ENCODE results near the gene SEC24D.

SEC24D gene

GRCh38 chr4:118716304-118716703 lies 119.6 kb downstream of the SEC24D start:
- no peak for DNase-seq (ENCODE audit: low spot score)

- DNase-seq (ENCODE audit: low spot score) = no peak
Measured at GRCh38 chr4:118714682-118715081, 121.2 kb downstream of the SEC24D start.

DNA sequence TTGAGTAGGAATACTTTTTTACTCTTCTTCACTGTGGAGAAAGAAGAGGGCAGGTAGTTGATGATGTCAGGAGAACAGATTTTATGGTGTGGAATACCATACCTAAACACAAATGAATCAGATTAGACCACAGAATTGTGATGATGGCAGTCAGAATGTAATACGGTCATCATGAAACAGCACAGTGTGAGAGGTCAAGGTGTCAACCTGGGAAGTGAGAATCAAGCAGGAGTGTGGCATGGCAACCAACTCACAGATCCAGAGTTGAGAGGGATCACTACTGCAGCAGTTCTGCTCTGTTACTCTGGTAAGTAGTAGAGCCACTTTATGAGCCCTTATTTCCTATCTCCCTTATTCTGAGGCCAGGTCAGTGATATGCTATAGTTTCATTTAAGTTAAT lies 123.1 kb downstream of the SEC24D start:
- DNase-seq (ENCODE audit: low spot score) = no peak

DNA sequence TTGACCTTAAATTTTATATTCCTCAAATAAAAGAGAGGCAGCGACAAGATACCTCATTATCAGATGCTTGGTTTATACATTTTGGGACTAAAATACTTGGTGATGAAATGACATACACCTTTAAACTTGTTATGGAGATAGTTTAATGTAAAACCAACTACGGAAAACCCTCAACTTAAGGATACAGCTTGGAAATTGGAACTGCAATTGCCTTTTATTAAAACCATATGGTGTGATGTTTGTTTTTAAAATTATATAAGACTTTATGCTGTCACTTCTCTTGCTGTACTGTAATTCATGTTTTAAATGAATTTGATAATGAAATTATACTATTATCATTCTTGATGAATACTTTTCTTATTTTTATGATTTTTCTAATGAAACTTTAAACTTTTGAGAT lies 124.9 kb downstream of the SEC24D start:
- DNase-seq (ENCODE audit: low spot score) = no peak

- no peak for DNase-seq (ENCODE audit: low spot score)
Measured at GRCh38 chr4:118703118-118703517, 132.8 kb downstream of the SEC24D start.

DNA sequence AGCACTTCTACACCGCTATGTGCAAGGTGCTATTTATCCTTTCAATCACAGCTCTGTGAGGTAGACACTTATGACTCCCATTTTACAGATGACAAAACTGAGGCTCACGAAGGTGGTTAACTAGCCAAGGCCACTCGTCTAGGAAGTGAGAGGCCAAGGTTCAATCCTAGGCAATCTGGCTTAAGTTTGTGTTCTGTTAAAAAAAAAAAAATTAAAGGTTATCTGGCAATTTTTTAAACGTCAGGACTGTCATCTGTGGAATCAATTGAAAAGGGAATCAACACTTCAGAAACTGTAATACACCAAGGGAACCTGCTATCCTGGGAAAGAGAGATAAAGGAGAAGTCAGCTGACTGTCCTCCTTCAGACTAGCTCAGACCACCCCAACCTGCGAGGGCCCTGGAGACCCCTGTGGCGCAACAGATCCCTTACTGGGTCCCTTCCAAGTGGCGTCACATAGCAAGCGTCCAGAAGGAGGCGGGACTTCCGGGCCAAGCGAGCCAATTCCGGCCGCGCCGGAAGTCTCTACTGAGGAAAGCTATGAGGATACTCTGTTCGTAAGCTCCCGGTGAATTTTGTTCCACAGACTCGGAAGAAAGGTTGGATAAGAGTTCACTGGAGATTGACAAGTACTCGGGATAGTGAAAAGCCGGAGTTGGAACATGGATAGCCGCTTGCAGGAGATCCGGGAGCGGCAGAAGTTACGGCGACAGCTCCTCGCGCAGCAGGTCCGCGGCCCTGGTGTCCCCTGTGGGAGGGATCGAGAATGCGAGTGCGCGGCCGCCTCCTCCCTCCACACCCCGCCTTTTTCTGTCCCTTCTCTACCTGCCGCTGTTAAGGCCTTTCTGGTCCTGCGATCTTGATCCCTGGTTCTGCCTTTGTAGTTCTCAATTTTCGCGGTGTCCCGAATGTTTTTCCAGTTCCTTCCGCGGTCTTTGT lies 150.8 kb downstream of the SEC24D start, which contains the start of gene METTL14:
Gene METTL14, plus strand, starts transcription at position 520 of the 939 bp plus-strand sequence. Its CDS starts 143 bp downstream, at position 663.
- peak; percentile 93 for DNase-seq (ENCODE audit: low spot score)

DNA sequence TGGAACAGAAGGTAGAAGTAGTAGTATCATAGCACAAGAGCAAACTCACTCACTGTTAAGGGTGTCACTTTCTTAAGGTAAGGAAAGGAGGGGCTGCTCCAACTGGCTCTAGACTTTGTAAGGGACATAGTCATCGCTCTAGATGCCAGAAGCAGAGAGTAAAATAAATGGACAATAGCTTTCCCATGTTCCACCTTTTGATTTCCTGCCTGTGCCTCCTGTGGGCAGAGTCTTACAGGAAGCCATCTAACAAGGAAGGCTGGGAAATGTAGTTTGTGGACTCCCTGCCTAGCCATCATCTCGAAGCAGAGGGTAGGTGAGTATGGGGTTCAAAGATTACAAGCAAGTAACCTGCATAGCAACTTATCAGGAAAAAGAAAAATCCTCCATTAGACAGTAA lies 152.4 kb downstream of the SEC24D start:
- peak; percentile 39 for DNase-seq (ENCODE audit: low spot score)

- peak; percentile 49 for DNase-seq (ENCODE audit: low spot score)
Measured at GRCh38 chr4:118682928-118683327, 153.0 kb downstream of the SEC24D start.

DNA sequence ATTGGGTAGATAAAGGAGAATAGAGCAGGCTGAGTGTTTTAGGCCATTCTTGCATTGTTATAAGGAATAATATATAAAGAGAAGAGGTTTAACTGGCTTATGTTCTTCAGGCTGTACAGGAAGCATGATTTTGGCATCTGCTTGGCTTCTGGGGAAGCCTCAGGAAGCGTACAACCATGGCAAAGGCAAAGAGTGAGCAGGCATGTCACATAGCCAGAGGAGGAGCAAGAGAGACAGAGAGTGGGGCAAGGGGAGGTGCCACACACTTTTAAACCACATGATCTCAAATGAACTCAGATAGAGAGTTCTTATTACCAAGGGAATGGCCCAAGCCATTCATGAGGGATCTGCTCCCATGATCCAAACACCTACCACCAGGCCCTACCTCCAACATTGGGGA lies 155.1 kb downstream of the SEC24D start:
- DNase-seq (ENCODE audit: low spot score) = no peak

DNA sequence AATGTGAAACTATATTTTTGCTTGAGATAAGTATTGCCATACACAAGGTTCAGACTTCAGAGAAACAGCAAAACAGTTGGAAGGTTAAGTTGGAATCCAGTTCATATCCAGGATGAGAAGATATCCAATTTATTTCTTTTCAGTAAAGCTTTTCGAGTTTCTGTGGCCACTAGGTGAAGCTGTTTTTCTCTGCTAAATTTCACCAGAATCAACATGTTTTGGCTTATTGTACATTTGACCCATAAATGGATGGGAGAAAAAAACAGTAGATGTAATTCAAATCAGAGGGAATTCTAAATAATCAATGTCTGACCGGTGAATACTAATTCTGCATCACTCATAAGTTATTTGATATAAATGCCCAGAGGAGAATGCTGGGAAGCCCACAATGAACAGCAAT lies 159.8 kb downstream of the SEC24D start:
- no peak for DNase-seq (ENCODE audit: low spot score)

All from COLO829 (cell line).